AG04449 (cell line): ENCODE data around the gene NR2E3.
"Not testable (repeated sequence)": the region's sequence is repeated elsewhere in the genome, so short reads cannot be mapped to it uniquely, and the experiment has no call there.

Experiments
- CTCF ChIA-PET: fragments of 350-600 bp; formaldehyde crosslinking; extraction: SDS; loops from one replicate; lab custom pipeline; 2021; ENCODE audit warnings: antibody characterized with exemption; lab: Yijun Ruan, JAX
- POLR2A ChIA-PET: fragments of 400-600, 350-600 bp; formaldehyde crosslinking; extraction: SDS; loops from one replicate; lab custom pipeline; 2020; ENCODE audit warnings: antibody characterized with exemption, inconsistent platforms; lab: Yijun Ruan, JAX
- DNase-seq: peaks from one replicate; pipeline ENCODE4 v3.0.0-alpha.2; 2010; ENCODE audit warnings: low read depth, low spot score
- H3K4me3 ChIP-seq: 2 replicates; pipeline ENCODE4 v1.5.1; 2011; ENCODE audit warnings: low read depth, mild to moderate bottlenecking, control low read depth, low read length
- CTCF ChIP-seq: IDR thresholded peaks from one replicate; pipeline ENCODE4 v1.5.1; 2011; ENCODE audit warnings: mild to moderate bottlenecking, moderate library complexity, low read length, control low read depth, inconsistent platforms; ENCODE audit not compliant: insufficient read depth; ENCODE audit errors: missing control alignments

NR2E3 gene

GRCh38 chr15:71825021-71825730 lies 14.8 kb downstream of the NR2E3 start:
- TF ChIP-seq CTCF, result no peak
- H3K4me3 ChIP-seq, result no peak overlapping the region
- POLR2A ChIA-PET, result no interaction called here
- CTCF ChIA-PET, result no interaction called here
- no peak for DNase-seq

GRCh38 chr15:71826196-71826595 lies 15.8 kb downstream of the NR2E3 start:
- ChIA-PET CTCF (interaction anchor here (1.9 kb wide), 1 partner anchor 25 kb away, joined by 7 read pairs; no protein-coding TSS in a partner anchor), POLR2A (no interaction called here)
- TF ChIP-seq CTCF, result no peak
- no peak for DNase-seq
- no peak overlapping the region for H3K4me3 ChIP-seq

- POLR2A ChIA-PET, result no interaction called here
- CTCF ChIA-PET, result interaction anchor here (1.0 kb wide), 1 partner anchor 325 kb away, joined by 3 read pairs; no protein-coding TSS in a partner anchor
- no peak for TF ChIP-seq CTCF
- no peak overlapping the region for H3K4me3 ChIP-seq
- no peak for DNase-seq
Observed at GRCh38 chr15:71830981-71831380, 20.6 kb downstream of the NR2E3 start.

GRCh38 chr15:71841563-71841962 lies 31.2 kb downstream of the NR2E3 start:
- CTCF ChIA-PET, result interaction anchor here (1.5 kb wide), 1 partner anchor 9 kb away, joined by 3 read pairs; no protein-coding TSS in a partner anchor
- H3K4me3 ChIP-seq, result no peak overlapping the region
- POLR2A ChIA-PET, result no interaction called here
- DNase-seq, result no peak
- TF ChIP-seq CTCF, result no peak

GRCh38 chr15:71844916-71845315 lies 34.6 kb downstream of the NR2E3 start:
- TF ChIP-seq CTCF, result no peak
- ChIA-PET CTCF (interaction anchor here (1.2 kb wide), 1 partner anchor 311 kb away, joined by 3 read pairs; no protein-coding TSS in a partner anchor), POLR2A (no interaction called here)
- no peak for DNase-seq
- no peak overlapping the region for H3K4me3 ChIP-seq

DNA sequence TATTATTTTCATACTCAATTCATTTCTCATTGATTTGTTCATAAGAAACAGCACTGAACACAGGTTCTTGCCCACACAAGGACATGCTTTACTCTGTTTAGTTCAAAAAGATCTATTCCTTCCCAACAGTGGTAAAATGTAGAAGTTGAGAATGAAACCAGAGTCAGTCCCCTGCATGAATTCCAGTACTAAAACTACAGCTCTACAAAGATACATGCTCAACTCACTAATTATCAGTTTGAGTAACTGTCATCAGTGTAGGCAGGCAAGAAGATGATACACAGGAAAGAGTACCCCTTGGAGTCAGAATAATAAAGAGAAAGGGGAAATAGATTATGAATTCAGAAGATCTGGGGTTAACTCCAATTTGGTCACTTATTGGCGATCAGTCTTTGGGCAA lies 43.2 kb downstream of the NR2E3 start:
- CTCF ChIA-PET, result interaction anchor here (1.0 to 3.9 kb wide), 4 partner anchors 9 to 302 kb away, joined by 3 to 12 read pairs (median 4); no protein-coding TSS in a partner anchor
- POLR2A ChIA-PET, result no interaction called here
- DNase-seq, result no peak
- no peak for TF ChIP-seq CTCF
- no peak overlapping the region for H3K4me3 ChIP-seq

- DNase-seq, CTCF ChIA-PET, H3K4me3 ChIP-seq, POLR2A ChIA-PET: not testable (repeated sequence)
Observed at GRCh38 chr15:71858232-71858631, 47.9 kb downstream of the NR2E3 start.
